GM23248 (cell line): Measurements from ENCODE around the gene BCAP31. TPM values are rescaled to one million over a fixed set of nuclear protein-coding genes. Genes with fewer than 3 reads are reported as not detected.

ENCODE experiments used
- DNase-seq: peaks from one replicate; pipeline ENCODE4 v3.0.0-alpha.2; 2015
- H2AFZ ChIP-seq: fragments of 200-600 bp; sonication (generic); 2 replicates; pipeline ENCODE4 v1.6.1; 2016; ENCODE audit warnings: antibody characterized with exemption
- H3F3A ChIP-seq: fragments of 200-600 bp; sonication (generic); 2 replicates; pipeline ENCODE4 v1.6.1; 2016; ENCODE audit warnings: mild to moderate bottlenecking, antibody characterized with exemption, mixed run types; ENCODE audit not compliant: insufficient read depth
- H3K27ac ChIP-seq: fragments of 200-600 bp; sonication (generic); 2 replicates; pipeline ENCODE4 v1.5.1; 2016; ENCODE audit warnings: mild to moderate bottlenecking
- H3K27me3 ChIP-seq: fragments of 200-600 bp; sonication (generic); replicated peaks from 2 replicates; pipeline ENCODE4 v1.6.1; 2016; ENCODE audit warnings: mild to moderate bottlenecking; ENCODE audit not compliant: insufficient read depth
- H3K36me3 ChIP-seq: fragments of 200-600 bp; sonication (generic); 2 replicates; pipeline ENCODE4 v1.6.1; 2016; ENCODE audit warnings: low read depth, mild to moderate bottlenecking
- H3K4me1 ChIP-seq: fragments of 200-600 bp; sonication (generic); 2 replicates; pipeline ENCODE4 v1.6.1; 2016; ENCODE audit warnings: mild to moderate bottlenecking; ENCODE audit not compliant: insufficient read depth
- H3K4me2 ChIP-seq: fragments of 200-600 bp; sonication (generic); one replicate; pipeline ENCODE4 v1.6.1; 2016; ENCODE audit warnings: mild to moderate bottlenecking; ENCODE audit not compliant: unreplicated experiment
- H3K4me3 ChIP-seq: fragments of 200-600 bp; sonication (generic); 2 replicates; pipeline ENCODE4 v1.5.1; 2016; ENCODE audit warnings: mild to moderate bottlenecking
- H3K79me2 ChIP-seq: fragments of 200-600 bp; sonication (generic); 2 replicates; pipeline ENCODE4 v1.6.1; 2016; ENCODE audit warnings: mild to moderate bottlenecking; ENCODE audit not compliant: insufficient read depth
- H3K9ac ChIP-seq: fragments of 200-600 bp; sonication (generic); 2 replicates; pipeline ENCODE4 v1.6.1; 2016; ENCODE audit warnings: mild to moderate bottlenecking
- H3K9me2 ChIP-seq: fragments of 200-600 bp; sonication (generic); 2 replicates; pipeline ENCODE4 v1.6.1; 2016; ENCODE audit warnings: mixed run types, mild to moderate bottlenecking, moderate library complexity; ENCODE audit not compliant: insufficient read depth
- H3K9me3 ChIP-seq: fragments of 200-600 bp; sonication (generic); one replicate; pipeline ENCODE4 v1.6.1; 2017; ENCODE audit warnings: low read depth
- H4K20me1 ChIP-seq: fragments of 200-600 bp; sonication (generic); 2 replicates; pipeline ENCODE4 v1.6.0; 2016; ENCODE audit not compliant: insufficient read depth
- EZH2 ChIP-seq: fragments of 200-600 bp; sonication (generic); IDR thresholded peaks from 2 replicates; pipeline ENCODE4 v1.6.1; 2018; ENCODE audit warnings: antibody characterized with exemption, mild to moderate bottlenecking; ENCODE audit not compliant: insufficient read depth, poor library complexity, severe bottlenecking
- EZH2phosphoT487 ChIP-seq: fragments of 200-600 bp; sonication (generic); IDR thresholded peaks from 2 replicates; pipeline ENCODE4 v1.6.1; 2018; ENCODE audit warnings: antibody characterized with exemption, moderate library complexity, mild to moderate bottlenecking, low read depth; ENCODE audit not compliant: insufficient read depth
- WGBS, 2 experiments: methylation state at CpG; one replicate each; pipeline ENCODE4 v1.1.6; 2015 to 2017; ENCODE audit warnings: low lambda C conversion rate in 2 of 2, low coverage in 1 of 2; ENCODE audit errors: missing lambda C conversion rate in 2 of 2; 5-methylcytosine and 5-hydroxymethylcytosine counted together
- in situ Hi-C: fragments of 300-500 bp; cut with MboI; formaldehyde crosslinking; loops from 2 replicates; pipeline ENCODE4 v1.15.0; 2020
- polyA plus RNA-seq: library from polyadenylated mRNA; unstranded; fragments of >200 nt; fragmentation: Nextera tagmentation; extraction: Ambion mirVana; gene quantifications from 2 replicates; pipeline ENCODE4 v1.2.1, GENCODE V29; 2016
- total RNA-seq: library from RNA; depleted of rRNA; stranded (reverse); fragments of >200 nt; shearing (Covaris generic); gene quantifications from 2 replicates; pipeline ENCODE4 v1.2.3, GENCODE V29; 2014

The BCAP31 gene
- total and polyA plus RNA-seq, 2 experiments from 2014 or later: 180 to 317 TPM

DNA sequence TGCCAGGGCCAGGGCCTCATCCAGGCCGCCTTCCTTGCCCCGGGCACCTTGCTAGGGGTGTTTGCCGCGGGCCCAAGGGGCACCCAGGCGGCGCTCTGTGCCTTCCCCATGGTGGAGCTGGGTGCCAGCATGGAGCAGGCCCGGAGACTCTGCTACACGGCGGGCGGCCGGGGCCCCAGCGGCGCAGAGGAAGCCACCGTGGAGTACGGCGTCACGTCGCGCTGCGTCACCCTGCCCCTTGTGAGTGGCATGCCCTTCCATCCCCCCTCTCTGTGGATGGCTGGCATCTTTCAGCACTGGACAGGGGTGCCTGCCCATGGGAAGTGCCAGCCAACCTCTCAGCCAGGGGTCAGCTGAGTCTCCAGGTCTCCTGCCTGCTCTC lies 43.5 kb upstream of the BCAP31 start:
- DNase-seq: no peak
- no peaks in the 10 kb centered on the region for H3F3A ChIP-seq
- H3K9ac ChIP-seq: no peak overlapping the region
- no peaks in the 10 kb centered on the region for H3K9me2 ChIP-seq
- WGBS, 2 experiments: 98 to 100% methylated on average over 9 to 13 of the region's 20 CpGs
- no peaks in the 10 kb centered on the region for H3K27me3 ChIP-seq
- no peaks in the 10 kb centered on the region for H3K36me3 ChIP-seq
- in situ Hi-C loops: no loop called here
- no peak overlapping the region for H3K27ac ChIP-seq
- H3K4me1 ChIP-seq: peaks cover 5% of the 10 kb centered on the region; the same call in 1 of the 2 replicates
- TF ChIP-seq EZH2phosphoT487: no peak
- TF ChIP-seq EZH2: no peak
- H4K20me1 ChIP-seq: no peaks in the 10 kb centered on the region
- no peak overlapping the region for H3K4me2 ChIP-seq
- no peak overlapping the region for H2AFZ ChIP-seq
- peaks cover 11% of the 10 kb centered on the region for H3K79me2 ChIP-seq
- no peak overlapping the region for H3K4me3 ChIP-seq
- no peaks in the 10 kb centered on the region for H3K9me3 ChIP-seq

DNA sequence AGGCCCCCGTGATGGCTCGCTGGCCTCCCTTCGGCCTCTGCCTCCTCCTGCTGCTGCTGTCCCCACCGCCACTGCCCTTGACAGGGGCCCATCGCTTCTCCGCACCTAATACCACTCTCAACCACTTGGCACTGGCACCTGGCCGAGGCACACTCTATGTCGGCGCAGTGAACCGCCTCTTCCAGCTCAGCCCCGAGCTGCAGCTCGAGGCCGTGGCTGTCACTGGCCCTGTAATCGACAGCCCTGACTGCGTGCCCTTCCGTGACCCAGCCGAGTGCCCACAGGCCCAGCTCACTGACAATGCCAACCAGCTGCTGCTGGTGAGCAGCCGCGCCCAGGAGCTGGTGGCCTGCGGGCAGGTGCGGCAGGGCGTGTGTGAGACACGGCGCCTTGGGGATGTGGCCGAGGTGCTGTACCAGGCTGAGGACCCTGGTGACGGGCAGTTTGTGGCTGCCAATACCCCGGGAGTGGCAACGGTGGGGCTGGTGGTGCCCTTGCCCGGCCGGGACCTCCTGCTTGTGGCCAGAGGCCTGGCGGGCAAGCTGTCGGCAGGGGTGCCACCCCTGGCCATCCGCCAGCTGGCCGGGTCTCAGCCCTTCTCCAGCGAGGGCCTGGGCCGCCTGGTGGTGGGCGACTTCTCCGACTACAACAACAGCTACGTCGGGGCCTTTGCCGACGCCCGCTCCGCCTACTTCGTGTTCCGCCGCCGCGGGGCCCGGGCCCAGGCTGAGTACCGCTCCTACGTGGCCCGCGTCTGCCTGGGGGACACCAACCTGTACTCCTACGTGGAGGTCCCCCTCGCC lies 42.9 kb upstream of the BCAP31 start:
- Histone ChIP-seq H3K4me1 (peaks cover 5% of the 10 kb centered on the region; the same call in 1 of the 2 replicates), H4K20me1 (no peaks in the 10 kb centered on the region), H3K9ac (no peak overlapping the region), H3K27ac (no peak overlapping the region; the same call in 1 of the 2 replicates), H2AFZ (no peak overlapping the region), H3K79me2 (peaks cover 11% of the 10 kb centered on the region), H3K9me2 (no peaks in the 10 kb centered on the region), H3F3A (no peaks in the 10 kb centered on the region), H3K36me3 (no peaks in the 10 kb centered on the region), H3K9me3 (no peaks in the 10 kb centered on the region), H3K4me2 (no peak overlapping the region), H3K4me3 (no peak overlapping the region), H3K27me3 (no peaks in the 10 kb centered on the region)
- WGBS, 2 experiments: 88 to 96% methylated on average over 14 to 43 of the region's 56 CpGs
- TF ChIP-seq EZH2phosphoT487 (no peak), EZH2 (no peak)
- in situ Hi-C loops: no loop called here
- DNase-seq: no peak

DNA sequence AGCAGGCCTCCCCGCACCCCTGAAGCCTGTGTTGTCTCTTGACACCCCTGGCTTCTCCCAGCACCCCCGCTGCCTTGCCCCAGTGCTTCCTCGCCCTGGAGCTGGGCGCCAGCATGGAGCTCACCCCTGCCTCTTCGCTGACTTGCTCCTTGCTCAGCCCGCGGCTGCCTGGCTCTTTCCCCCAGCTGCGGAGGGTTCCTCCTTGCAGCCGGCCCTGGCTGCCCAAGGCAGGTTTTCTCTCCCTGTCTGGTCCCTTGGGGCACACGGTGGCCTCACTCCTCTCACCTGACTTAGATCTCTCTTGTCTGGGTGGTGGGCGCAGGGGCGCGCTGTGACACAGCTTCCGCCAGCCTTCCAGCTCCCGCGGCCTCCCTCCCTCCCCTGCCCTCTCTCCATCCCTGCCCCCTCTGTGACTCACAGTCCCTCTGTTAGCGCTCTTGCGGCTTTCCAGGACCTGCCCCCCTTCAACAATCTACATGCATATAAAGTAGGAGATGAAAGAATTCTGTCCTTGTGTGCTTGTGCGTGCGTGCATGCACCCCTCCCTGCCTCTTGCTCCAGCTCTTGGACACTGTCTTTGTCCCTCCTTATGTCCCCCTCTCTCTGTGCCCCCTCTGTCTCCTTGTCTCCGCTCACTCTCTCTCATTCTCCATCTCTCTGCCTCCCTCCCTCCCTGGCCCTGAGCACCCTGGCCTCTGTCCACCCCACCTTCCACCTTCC lies 42.1 kb upstream of the BCAP31 start:
- Histone ChIP-seq H3K4me3 (peak overlapping the region; percentile 73), H3K4me1 (peaks cover 5% of the 10 kb centered on the region; the same call in 1 of the 2 replicates), H3K79me2 (peaks cover 11% of the 10 kb centered on the region), H3K27me3 (no peaks in the 10 kb centered on the region), H3F3A (no peaks in the 10 kb centered on the region), H3K9me2 (no peaks in the 10 kb centered on the region), H3K27ac (peak overlapping the region; percentile 71), H3K4me2 (peak overlapping the region; percentile 73), H2AFZ (peak overlapping the region; percentile 57; the same call in 1 of the 2 replicates), H3K9me3 (no peaks in the 10 kb centered on the region), H3K9ac (peak overlapping the region; percentile 73), H4K20me1 (no peaks in the 10 kb centered on the region), H3K36me3 (no peaks in the 10 kb centered on the region)
- TF ChIP-seq EZH2 (no peak), EZH2phosphoT487 (no peak)
- DNase-seq: peak; percentile 82
- in situ Hi-C loops: no loop called here
- 8 to 17% methylated on average over 6 to 13 of the region's 21 CpGs for WGBS, 2 experiments

DNA sequence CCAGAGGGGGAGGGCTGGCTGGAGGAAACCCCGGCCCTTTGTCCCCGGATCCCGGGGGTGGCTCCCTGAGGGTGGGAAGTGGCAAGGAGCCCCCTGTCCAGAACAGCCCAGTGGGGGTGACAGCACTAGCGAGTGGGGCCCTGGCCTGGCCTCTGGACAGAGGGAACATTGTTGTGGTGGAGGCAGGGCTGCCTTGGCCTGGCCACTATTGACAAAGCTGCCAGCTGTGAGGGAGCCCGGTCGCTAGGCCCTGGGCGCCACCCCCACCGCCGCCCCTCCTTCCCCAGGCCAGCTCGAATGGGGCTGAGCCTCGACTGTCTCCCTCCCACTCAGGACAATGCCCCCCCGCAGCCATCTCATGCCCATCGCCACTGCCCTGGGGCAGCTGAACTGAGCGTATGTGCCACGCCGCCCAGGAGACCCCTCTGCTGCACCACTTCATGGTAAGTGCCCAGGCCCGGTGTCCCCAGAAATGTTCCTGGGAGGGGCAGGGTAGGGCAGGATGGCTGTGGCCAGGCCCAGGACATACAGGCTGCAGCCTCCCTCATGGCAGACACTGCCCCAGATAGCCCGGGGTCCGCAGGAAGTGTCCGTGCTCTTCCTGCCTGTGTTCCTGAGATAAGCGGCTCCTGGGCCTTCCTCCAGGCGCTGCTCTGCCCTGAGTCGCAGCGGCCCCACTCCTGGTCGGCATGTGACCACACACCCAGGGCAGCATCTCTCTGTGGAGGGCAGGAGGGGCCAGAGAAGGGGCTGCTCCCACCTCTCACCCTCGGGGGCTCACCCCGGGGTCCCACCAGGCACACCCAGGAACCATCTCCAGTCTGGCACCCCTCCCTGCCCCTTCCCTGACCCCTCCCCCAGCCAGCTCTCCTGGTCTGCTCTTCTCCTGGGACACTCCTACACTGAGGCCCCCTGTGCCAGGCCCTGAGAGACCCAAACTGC lies 41.2 kb upstream of the BCAP31 start:
- Histone ChIP-seq H3K9ac (peak overlapping the region; percentile 73), H3K27me3 (no peaks in the 10 kb centered on the region), H3K4me3 (peak overlapping the region; percentile 73), H3K9me2 (no peaks in the 10 kb centered on the region), H3K4me2 (peak overlapping the region; percentile 73), H3F3A (no peaks in the 10 kb centered on the region), H3K9me3 (no peaks in the 10 kb centered on the region), H3K79me2 (peaks cover 11% of the 10 kb centered on the region), H4K20me1 (no peaks in the 10 kb centered on the region), H2AFZ (no peak overlapping the region), H3K36me3 (no peaks in the 10 kb centered on the region), H3K4me1 (peaks cover 5% of the 10 kb centered on the region; the same call in 1 of the 2 replicates), H3K27ac (peak overlapping the region; percentile 71)
- peak; percentile 56 for DNase-seq
- in situ Hi-C loops: no loop called here
- WGBS, 2 experiments: 2 to 9% methylated on average over 9 to 11 of the region's 27 CpGs
- TF ChIP-seq EZH2: no peak
- no peak for TF ChIP-seq EZH2phosphoT487
